K562 (cell line): Measurements from ENCODE around the gene GLG1. TPM values are rescaled to one million over a fixed set of nuclear protein-coding genes. Genes with fewer than 3 reads are reported as not detected.

ENCODE experiments used
- polyA plus RNA-seq, 8 experiments: library from polyadenylated mRNA; depleted of rRNA in 4 of 8; stranded (reverse) in 5 of 8; unstranded in 3 of 8; fragments of >200 nt; fragmentation: Nextera tagmentation in 2 of 8; fragmentation: Illumina TruSeq in 1 of 8; extraction: Ambion mirVana in 2 of 8; extraction: Trizol in 1 of 8; gene quantifications; 2 replicates each; pipeline versions ENCODE4 v1.2.1 to v1.2.3, GENCODE V29; 2011 to 2014; ENCODE audit warnings: inconsistent platforms in 1 of 8, missing spikeins in 1 of 8
- total RNA-seq, 7 experiments: library from RNA; depleted of rRNA in 6 of 7; stranded (reverse); fragments of >200 nt in 6 of 7; fragmentation: Illumina TruSeq in 2 of 7; extraction: Trizol in 2 of 7; gene quantifications; 2 replicates each; pipeline versions ENCODE4 v1.2.1 to v1.2.3, GENCODE V29; 2011 to 2021; ENCODE audit warnings: low replicate concordance in 1 of 7
- TF ChIP-seq, protein P1 (sequence below): sonication (generic); formaldehyde crosslinking; IDR thresholded peaks from 2 replicates; pipeline ENCODE4 v1.8.1; 2023; ENCODE audit warnings: missing genetic modification reagents, mild to moderate bottlenecking, borderline replicate concordance
- TF ChIP-seq, protein P2 (sequence below): fragments of 250-450 bp; sonication (Bioruptor Pico); IDR thresholded peaks from 2 replicates; pipeline ENCODE4 v1.8.0; 2022; ENCODE audit warnings: moderate library complexity, mild to moderate bottlenecking, inconsistent platforms
- TF ChIP-seq, protein P3 (sequence below), 2 experiments: IDR thresholded peaks; 2 replicates each; pipeline ENCODE4 v1.6.1; 2011; ENCODE audit warnings: borderline replicate concordance in 1 of 2, control low read depth in 1 of 2, low read depth in 1 of 2, low read length in 1 of 2, mild to moderate bottlenecking in 1 of 2, mixed read lengths in 1 of 2, moderate library complexity in 1 of 2; ENCODE audit not compliant: insufficient read depth in 1 of 2, insufficient read length in 1 of 2, poor library complexity in 1 of 2, severe bottlenecking in 1 of 2; ENCODE audit errors: extremely low read depth in 1 of 2

The GLG1 gene
- total and polyA plus RNA-seq, 9 of the 15 experiments (the other 6 are each of a cell fraction or from before 2014, with no cell fraction given): 6.2 to 36.0 (median 23.6) TPM

DNA sequence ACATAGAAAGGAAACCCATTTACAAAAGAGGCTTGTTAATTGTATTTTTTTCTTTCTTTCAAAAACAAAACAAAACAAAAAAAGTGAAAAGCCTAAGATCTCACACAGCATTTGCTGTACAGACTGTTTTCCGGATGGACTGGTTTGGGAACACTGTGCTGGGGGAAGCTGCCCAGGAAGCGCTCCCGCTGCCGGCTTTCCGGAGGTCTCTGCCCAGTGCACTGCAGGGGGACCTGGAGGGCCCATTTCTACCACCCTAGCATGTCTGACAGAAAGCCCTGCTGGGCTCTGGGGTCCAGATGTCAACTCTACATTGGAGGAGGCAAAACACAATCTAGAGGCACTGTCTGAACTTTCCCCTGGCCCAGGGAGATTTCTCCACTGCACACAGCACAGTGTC lies 159.3 kb downstream of the GLG1 start (continued):
- TF ChIP-seq, protein P1, sequence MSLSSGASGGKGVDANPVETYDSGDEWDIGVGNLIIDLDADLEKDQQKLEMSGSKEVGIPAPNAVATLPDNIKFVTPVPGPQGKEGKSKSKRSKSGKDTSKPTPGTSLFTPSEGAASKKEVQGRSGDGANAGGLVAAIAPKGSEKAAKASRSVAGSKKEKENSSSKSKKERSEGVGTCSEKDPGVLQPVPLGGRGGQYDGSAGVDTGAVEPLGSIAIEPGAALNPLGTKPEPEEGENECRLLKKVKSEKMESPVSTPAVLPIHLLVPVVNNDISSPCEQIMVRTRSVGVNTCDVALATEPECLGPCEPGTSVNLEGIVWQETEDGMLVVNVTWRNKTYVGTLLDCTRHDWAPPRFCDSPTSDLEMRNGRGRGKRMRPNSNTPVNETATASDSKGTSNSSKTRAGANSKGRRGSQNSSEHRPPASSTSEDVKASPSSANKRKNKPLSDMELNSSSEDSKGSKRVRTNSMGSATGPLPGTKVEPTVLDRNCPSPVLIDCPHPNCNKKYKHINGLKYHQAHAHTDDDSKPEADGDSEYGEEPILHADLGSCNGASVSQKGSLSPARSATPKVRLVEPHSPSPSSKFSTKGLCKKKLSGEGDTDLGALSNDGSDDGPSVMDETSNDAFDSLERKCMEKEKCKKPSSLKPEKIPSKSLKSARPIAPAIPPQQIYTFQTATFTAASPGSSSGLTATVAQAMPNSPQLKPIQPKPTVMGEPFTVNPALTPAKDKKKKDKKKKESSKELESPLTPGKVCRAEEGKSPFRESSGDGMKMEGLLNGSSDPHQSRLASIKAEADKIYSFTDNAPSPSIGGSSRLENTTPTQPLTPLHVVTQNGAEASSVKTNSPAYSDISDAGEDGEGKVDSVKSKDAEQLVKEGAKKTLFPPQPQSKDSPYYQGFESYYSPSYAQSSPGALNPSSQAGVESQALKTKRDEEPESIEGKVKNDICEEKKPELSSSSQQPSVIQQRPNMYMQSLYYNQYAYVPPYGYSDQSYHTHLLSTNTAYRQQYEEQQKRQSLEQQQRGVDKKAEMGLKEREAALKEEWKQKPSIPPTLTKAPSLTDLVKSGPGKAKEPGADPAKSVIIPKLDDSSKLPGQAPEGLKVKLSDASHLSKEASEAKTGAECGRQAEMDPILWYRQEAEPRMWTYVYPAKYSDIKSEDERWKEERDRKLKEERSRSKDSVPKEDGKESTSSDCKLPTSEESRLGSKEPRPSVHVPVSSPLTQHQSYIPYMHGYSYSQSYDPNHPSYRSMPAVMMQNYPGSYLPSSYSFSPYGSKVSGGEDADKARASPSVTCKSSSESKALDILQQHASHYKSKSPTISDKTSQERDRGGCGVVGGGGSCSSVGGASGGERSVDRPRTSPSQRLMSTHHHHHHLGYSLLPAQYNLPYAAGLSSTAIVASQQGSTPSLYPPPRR: no peak
- TF ChIP-seq, protein P2, sequence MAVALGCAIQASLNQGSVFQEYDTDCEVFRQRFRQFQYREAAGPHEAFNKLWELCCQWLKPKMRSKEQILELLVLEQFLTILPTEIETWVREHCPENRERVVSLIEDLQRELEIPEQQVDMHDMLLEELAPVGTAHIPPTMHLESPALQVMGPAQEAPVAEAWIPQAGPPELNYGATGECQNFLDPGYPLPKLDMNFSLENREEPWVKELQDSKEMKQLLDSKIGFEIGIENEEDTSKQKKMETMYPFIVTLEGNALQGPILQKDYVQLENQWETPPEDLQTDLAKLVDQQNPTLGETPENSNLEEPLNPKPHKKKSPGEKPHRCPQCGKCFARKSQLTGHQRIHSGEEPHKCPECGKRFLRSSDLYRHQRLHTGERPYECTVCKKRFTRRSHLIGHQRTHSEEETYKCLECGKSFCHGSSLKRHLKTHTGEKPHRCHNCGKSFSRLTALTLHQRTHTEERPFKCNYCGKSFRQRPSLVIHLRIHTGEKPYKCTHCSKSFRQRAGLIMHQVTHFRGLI (CRISPR knock-in tag): no peak
- TF ChIP-seq, protein P3, sequence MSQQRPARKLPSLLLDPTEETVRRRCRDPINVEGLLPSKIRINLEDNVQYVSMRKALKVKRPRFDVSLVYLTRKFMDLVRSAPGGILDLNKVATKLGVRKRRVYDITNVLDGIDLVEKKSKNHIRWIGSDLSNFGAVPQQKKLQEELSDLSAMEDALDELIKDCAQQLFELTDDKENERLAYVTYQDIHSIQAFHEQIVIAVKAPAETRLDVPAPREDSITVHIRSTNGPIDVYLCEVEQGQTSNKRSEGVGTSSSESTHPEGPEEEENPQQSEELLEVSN (IDR thresholded peaks at IDR 0.05; ENCODE audit: borderline replicate concordance in 1 of 2, extremely low read depth in 1 of 2, insufficient read depth in 1 of 2, insufficient read length in 1 of 2, low read depth in 1 of 2, low read length in 1 of 2, poor library complexity in 1 of 2, severe bottlenecking in 1 of 2): no peak
